ENCODE results near the gene COL16A1. TPM values are rescaled to one million over a fixed set of nuclear protein-coding genes. Genes with fewer than 3 reads are reported as not detected.
A peak's percentile ranks its signal among the peaks of the same experiment; 100 is the strongest.

Gene COL16A1
- total and polyA plus RNA-seq, 5 donors from 2014 or later, result not detected

DNA sequence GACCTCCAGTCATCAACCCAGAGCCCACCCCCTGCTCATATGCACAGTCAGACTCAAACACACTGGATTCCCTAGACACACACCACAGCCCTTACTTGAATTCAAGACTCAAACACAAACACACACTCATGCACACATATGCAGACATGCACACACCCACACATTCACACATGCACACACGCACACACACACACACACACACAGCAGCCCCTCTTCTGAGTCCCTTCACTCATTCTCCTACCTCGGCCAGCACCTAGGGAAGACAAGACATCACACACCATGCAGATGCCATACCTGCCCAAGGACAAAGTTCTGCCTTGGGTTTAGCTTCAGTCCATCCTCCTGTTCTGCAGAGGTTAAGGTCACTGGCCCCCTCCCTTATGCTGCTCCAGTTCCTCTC is 87.9 kb downstream of the COL16A1 start:
- Mint-ChIP-seq H3K4me3 (no peak overlapping the region), H3K4me1 (peaks cover 0 to 12% (median under 1%) of the 10 kb centered on the region in 4 donors), H3K9me3 (no peaks in the 10 kb centered on the region), H3K27me3 (peaks cover 27% of the 10 kb centered on the region), H3K27ac (peak overlapping the region in 1 of 3 donors; percentile 1), H3K36me3 (no peaks in the 10 kb centered on the region)
- Histone ChIP-seq H3K4me1 (ENCODE audit: control insufficient read depth, insufficient read depth, low read length, poor library complexity, severe bottlenecking) (peaks cover 9% of the 10 kb centered on the region), H3K27ac (ENCODE audit: insufficient read depth, low read length, poor library complexity, severe bottlenecking) (no peak overlapping the region), H3K4me3 (ENCODE audit: low read depth, low read length) (no peak overlapping the region), H3K9me3 (ENCODE audit: control insufficient read depth in 2 of 2, low read length in 2 of 2) (no peaks in the 10 kb centered on the region), H3K36me3 (ENCODE audit: control insufficient read depth, insufficient read depth, low read length) (no peaks in the 10 kb centered on the region), H3K27me3 (ENCODE audit: control insufficient read depth, insufficient read depth, low read length) (peaks cover 14% of the 10 kb centered on the region)
- ATAC-seq (ENCODE audit: low read depth in 2 of 2) (no peak), DNase-seq (no peak)

DNA sequence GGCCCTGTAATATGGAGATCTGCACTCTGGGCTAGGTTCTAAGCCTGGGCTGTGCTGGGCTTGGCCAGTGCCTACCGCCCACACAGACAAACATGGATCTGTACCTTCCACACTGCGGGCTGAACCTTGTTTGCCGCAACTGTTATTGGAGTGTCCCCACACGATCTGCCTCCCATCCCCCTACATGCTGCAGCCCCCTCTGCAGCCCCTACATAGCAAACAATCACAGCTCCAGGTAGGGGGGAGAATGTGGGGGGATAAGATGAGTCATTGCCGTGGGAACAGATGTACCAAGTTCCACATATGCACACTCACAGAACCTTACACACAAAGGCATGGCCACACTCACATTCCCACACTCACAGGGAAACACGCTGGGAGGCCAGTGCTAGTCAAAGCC is 88.4 kb downstream of the COL16A1 start:
- DNase-seq (no peak), ATAC-seq (ENCODE audit: low read depth in 2 of 2) (no peak)
- Mint-ChIP-seq H3K27ac (peak overlapping the region in 1 of 3 donors; percentile 35), H3K9me3 (no peaks in the 10 kb centered on the region), H3K36me3 (no peaks in the 10 kb centered on the region), H3K4me1 (peaks cover 0 to 12% (median under 1%) of the 10 kb centered on the region in 4 donors), H3K4me3 (no peak overlapping the region), H3K27me3 (peaks cover 27% of the 10 kb centered on the region)
- H3K27ac ChIP-seq (ENCODE audit: insufficient read depth, low read length, poor library complexity, severe bottlenecking), result no peak overlapping the region
- no peak overlapping the region for H3K4me3 ChIP-seq (ENCODE audit: low read depth, low read length)
- H3K4me1 ChIP-seq (ENCODE audit: control insufficient read depth, insufficient read depth, low read length, poor library complexity, severe bottlenecking), result peaks cover 9% of the 10 kb centered on the region
- H3K27me3 ChIP-seq (ENCODE audit: control insufficient read depth, insufficient read depth, low read length), result peaks cover 14% of the 10 kb centered on the region
- no peaks in the 10 kb centered on the region for H3K9me3 ChIP-seq (ENCODE audit: control insufficient read depth in 2 of 2, low read length in 2 of 2)
- no peaks in the 10 kb centered on the region for H3K36me3 ChIP-seq (ENCODE audit: control insufficient read depth, insufficient read depth, low read length)

DNA sequence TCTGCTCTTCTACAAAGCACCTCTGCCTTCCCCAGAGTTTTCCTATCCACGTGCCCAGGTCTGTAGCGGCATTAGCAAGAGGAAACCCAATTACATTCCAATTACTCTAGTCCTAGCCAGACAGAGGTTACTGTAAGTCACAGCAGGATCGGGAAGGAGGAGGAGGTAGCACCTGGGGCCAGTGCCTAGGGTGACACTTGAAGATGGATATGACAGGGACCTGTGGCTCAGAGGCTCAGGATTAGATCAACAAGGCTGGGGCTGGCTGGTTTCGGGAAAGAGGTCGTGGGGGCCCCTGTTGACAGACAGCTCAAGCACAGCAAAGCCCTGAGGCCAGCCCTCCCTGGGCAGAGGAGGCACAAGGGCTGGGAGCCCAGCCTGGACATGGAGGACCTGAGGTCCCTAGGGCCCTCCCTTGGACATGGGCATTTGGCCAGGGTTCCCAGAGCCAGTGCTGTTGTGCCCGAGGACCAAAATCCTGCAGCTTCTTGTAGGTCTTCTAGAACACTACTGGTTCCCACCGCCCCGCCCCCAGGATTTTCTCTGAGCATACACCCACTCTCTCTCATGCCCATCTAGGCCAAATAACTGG is 89.3 kb downstream of the COL16A1 start:
- peaks cover 0 to 2% (median 0%) of the 10 kb centered on the region in 7 donors for H3K9me3 Mint-ChIP-seq
- DNase-seq (no peak), ATAC-seq (ENCODE audit: low read depth in 2 of 2) (no peak)
- H3K27me3 Mint-ChIP-seq, result peaks cover 27% of the 10 kb centered on the region
- no peaks in the 10 kb centered on the region for H3K36me3 ChIP-seq (ENCODE audit: control insufficient read depth, insufficient read depth, low read length)
- H3K27ac Mint-ChIP-seq, result no peak overlapping the region
- H3K4me1 ChIP-seq (ENCODE audit: control insufficient read depth, insufficient read depth, low read length, poor library complexity, severe bottlenecking), result peaks cover 9% of the 10 kb centered on the region
- H3K27me3 ChIP-seq (ENCODE audit: control insufficient read depth, insufficient read depth, low read length), result peaks cover 11% of the 10 kb centered on the region
- no peak overlapping the region for H3K4me3 ChIP-seq (ENCODE audit: low read depth, low read length)
- no peaks in the 10 kb centered on the region for H3K9me3 ChIP-seq (ENCODE audit: control insufficient read depth in 2 of 2, low read length in 2 of 2)
- H3K4me1 Mint-ChIP-seq, result peaks cover 0 to 12% (median under 1%) of the 10 kb centered on the region in 4 donors
- H3K36me3 Mint-ChIP-seq, result no peaks in the 10 kb centered on the region
- H3K4me3 Mint-ChIP-seq, result no peak overlapping the region
- H3K27ac ChIP-seq (ENCODE audit: insufficient read depth, low read length, poor library complexity, severe bottlenecking), result no peak overlapping the region

GRCh38 chr1:31609514-31610118 is 94.2 kb downstream of the COL16A1 start:
- DNase-seq, result no peak
- no peak overlapping the region for H3K4me3 ChIP-seq (ENCODE audit: low read depth, low read length)
- H3K4me3 Mint-ChIP-seq, result no peak overlapping the region
- H3K9me3 Mint-ChIP-seq, result peaks cover 0 to 3% (median 0%) of the 10 kb centered on the region in 7 donors
- peaks cover 4% of the 10 kb centered on the region for H3K27me3 Mint-ChIP-seq
- ATAC-seq (ENCODE audit: low read depth in 2 of 2), result no peak
- no peak overlapping the region for H3K27ac ChIP-seq (ENCODE audit: insufficient read depth, low read length, poor library complexity, severe bottlenecking)
- no peaks in the 10 kb centered on the region for H3K36me3 Mint-ChIP-seq
- H3K4me1 Mint-ChIP-seq, result no peaks in the 10 kb centered on the region
- no peaks in the 10 kb centered on the region for H3K36me3 ChIP-seq (ENCODE audit: control insufficient read depth, insufficient read depth, low read length)
- H3K9me3 ChIP-seq (ENCODE audit: control insufficient read depth in 2 of 2, low read length in 2 of 2), result no peaks in the 10 kb centered on the region
- no peak overlapping the region for H3K27ac Mint-ChIP-seq
- no peaks in the 10 kb centered on the region for H3K4me1 ChIP-seq (ENCODE audit: control insufficient read depth, insufficient read depth, low read length, poor library complexity, severe bottlenecking)
- no peaks in the 10 kb centered on the region for H3K27me3 ChIP-seq (ENCODE audit: control insufficient read depth, insufficient read depth, low read length)

- no peak for DNase-seq
- H3K9me3 Mint-ChIP-seq, result peaks cover 0 to 5% (median 1%) of the 10 kb centered on the region in 7 donors
- no peak overlapping the region for H3K27ac Mint-ChIP-seq
Observed at GRCh38 chr1:31607360-31607759, 96.5 kb downstream of the COL16A1 start.

GRCh38 chr1:31605908-31606427 is 97.8 kb downstream of the COL16A1 start:
- DNase-seq, result peak in 1 of 3 donors; percentile 50

More at GRCh38 chr1:31607360-31607759, 96.5 kb downstream of the COL16A1 start:
- Histone ChIP-seq H3K9me3 (ENCODE audit: control insufficient read depth in 2 of 2, low read length in 2 of 2) (no peaks in the 10 kb centered on the region), H3K36me3 (ENCODE audit: control insufficient read depth, insufficient read depth, low read length) (no peaks in the 10 kb centered on the region), H3K27ac (ENCODE audit: insufficient read depth, low read length, poor library complexity, severe bottlenecking) (no peak overlapping the region), H3K4me1 (ENCODE audit: control insufficient read depth, insufficient read depth, low read length, poor library complexity, severe bottlenecking) (no peaks in the 10 kb centered on the region), H3K4me3 (ENCODE audit: low read depth, low read length) (no peak overlapping the region), H3K27me3 (ENCODE audit: control insufficient read depth, insufficient read depth, low read length) (no peaks in the 10 kb centered on the region)
- Mint-ChIP-seq H3K4me1 (no peaks in the 10 kb centered on the region), H3K4me3 (no peak overlapping the region), H3K27me3 (peaks cover 9% of the 10 kb centered on the region), H3K36me3 (no peaks in the 10 kb centered on the region)
- no peak for ATAC-seq (ENCODE audit: low read depth in 2 of 2)

More at GRCh38 chr1:31605908-31606427, 97.8 kb downstream of the COL16A1 start:
- H3K36me3 Mint-ChIP-seq, result no peaks in the 10 kb centered on the region
- H3K9me3 ChIP-seq (ENCODE audit: control insufficient read depth in 2 of 2, low read length in 2 of 2), result no peaks in the 10 kb centered on the region
- H3K4me1 ChIP-seq (ENCODE audit: control insufficient read depth, insufficient read depth, low read length, poor library complexity, severe bottlenecking), result no peaks in the 10 kb centered on the region
- peak; percentile 66 to 70 for ATAC-seq (ENCODE audit: low read depth in 2 of 2)
- H3K27me3 ChIP-seq (ENCODE audit: control insufficient read depth, insufficient read depth, low read length), result no peaks in the 10 kb centered on the region
- peaks cover 16% of the 10 kb centered on the region for H3K27me3 Mint-ChIP-seq
- no peak overlapping the region for H3K4me3 Mint-ChIP-seq
- no peaks in the 10 kb centered on the region for H3K4me1 Mint-ChIP-seq
- H3K36me3 ChIP-seq (ENCODE audit: control insufficient read depth, insufficient read depth, low read length), result no peaks in the 10 kb centered on the region
- H3K9me3 Mint-ChIP-seq, result peaks cover 0 to 5% (median 1%) of the 10 kb centered on the region in 7 donors
- H3K27ac Mint-ChIP-seq, result no peak overlapping the region
- H3K4me3 ChIP-seq (ENCODE audit: low read depth, low read length), result no peak overlapping the region
- no peak overlapping the region for H3K27ac ChIP-seq (ENCODE audit: insufficient read depth, low read length, poor library complexity, severe bottlenecking)
